Measurements from ENCODE around the gene ITGB2. TPM values are rescaled to one million over a fixed set of nuclear protein-coding genes. Genes with fewer than 3 reads are reported as not detected.

Gene ITGB2
- total and polyA plus RNA-seq, 11 donors, result 6.1 to 253 (median 20.6) TPM

- Histone ChIP-seq H3K27me3 (no peaks in the 10 kb centered on the region), H3K36me3 (peaks cover 0 to 47% (median 37%) of the 10 kb centered on the region in 9 donors), H3K9me3 (no peaks in the 10 kb centered on the region), H3K27ac (peak overlapping the region in 3 of 12 donors; percentile 1 to 46 (median 45)), H3K4me1 (peaks cover 10 to 85% (median 57%) of the 10 kb centered on the region in 12 donors), H3K4me3 (no peak overlapping the region)
- 54 to 75% (median 70%) methylated on average over 12 of the region's 12 CpGs for WGBS, 4 donors
- DNase-seq (peak in 3 of 5 donors; percentile 18 to 42 (median 28)), ATAC-seq (peak in 1 of 4 donors; percentile 10)
- intact Hi-C loops (cut with DNase I), result loop anchor here in 2 of 10 donors (5.0 kb wide), 1 partner anchor 48 kb away; the partner anchor contains the start of gene SUMO3 (in 2 of the 2)
- no peak for TF ChIP-seq CTCF (IDR thresholded peaks at IDR 0.05)
- no peak for TF ChIP-seq POLR2A (IDR thresholded peaks at IDR 0.05)
These were observed 55.0 kb downstream of the ITGB2 start for GRCh38 chr21:44865561-44866280.

GRCh38 chr21:44862869-44863685 is 57.6 kb downstream of the ITGB2 start:
- Histone ChIP-seq H3K27ac (no peak overlapping the region), H3K4me3 (no peak overlapping the region), H3K9me3 (no peaks in the 10 kb centered on the region), H3K27me3 (no peaks in the 10 kb centered on the region), H3K4me1 (peaks cover 11 to 74% (median 40%) of the 10 kb centered on the region in 12 donors), H3K36me3 (peaks cover 0 to 73% (median 64%) of the 10 kb centered on the region in 9 donors)
- ATAC-seq, result no peak
- peak in 1 of 5 donors; percentile 53 for DNase-seq
- no peak for TF ChIP-seq CTCF (IDR thresholded peaks at IDR 0.05)
- no peak for TF ChIP-seq POLR2A (IDR thresholded peaks at IDR 0.05)
- intact Hi-C loops (cut with DNase I), result no loop called here
- WGBS, 4 donors, result 74 to 88% (median 84%) methylated on average over 25 of the region's 25 CpGs

- peak overlapping the region in 5 of 12 donors; percentile 13 to 60 (median 18) for H3K27ac ChIP-seq
- DNase-seq (peak in 1 of 5 donors; percentile 57), ATAC-seq (peak in 2 of 4 donors; percentile 33)
- TF ChIP-seq CTCF (IDR thresholded peaks at IDR 0.05) (no peak), POLR2A (IDR thresholded peaks at IDR 0.05) (no peak)
- peaks cover 4 to 63% (median 24%) of the 10 kb centered on the region in 12 donors for H3K4me1 ChIP-seq
- peaks cover 0 to 96% (median 87%) of the 10 kb centered on the region in 9 donors for H3K36me3 ChIP-seq
- no peaks in the 10 kb centered on the region for H3K9me3 ChIP-seq
- WGBS, 4 donors, result 48 to 61% (median 54%) methylated on average over 10 of the region's 10 CpGs
- intact Hi-C loops (cut with DNase I), result no loop called here
- no peak overlapping the region for H3K4me3 ChIP-seq
- H3K27me3 ChIP-seq, result no peaks in the 10 kb centered on the region
These were observed 61.9 kb downstream of the ITGB2 start for GRCh38 chr21:44858791-44859190.

GRCh38 chr21:44858291-44858690 is 62.4 kb downstream of the ITGB2 start:
- Histone ChIP-seq H3K27ac (peak overlapping the region in 5 of 12 donors; percentile 13 to 60 (median 38)), H3K4me1 (peaks cover 4 to 64% (median 26%) of the 10 kb centered on the region in 12 donors), H3K36me3 (peaks cover 0 to 97% (median 87%) of the 10 kb centered on the region in 9 donors), H3K4me3 (no peak overlapping the region), H3K27me3 (no peaks in the 10 kb centered on the region), H3K9me3 (no peaks in the 10 kb centered on the region)
- WGBS, 4 donors, result 57 to 73% (median 66%) methylated on average over 13 to 15 of the region's 15 CpGs
- DNase-seq (peak in 1 of 5 donors; percentile 60), ATAC-seq (peak in 2 of 4 donors; percentile 40 to 59)
- TF ChIP-seq POLR2A (IDR thresholded peaks at IDR 0.05), result no peak
- TF ChIP-seq CTCF (IDR thresholded peaks at IDR 0.05), result no peak
- intact Hi-C loops (cut with DNase I), result no loop called here

Data from heart left ventricle (tissue), 16 donors.